HG02943 (cell line): Measurements from ENCODE around the gene MPIG6B.

Experiments used
- ATAC-seq: cut with Tn5 transposase; IDR thresholded peaks from one replicate; pipeline ENCODE4 v1.9.1; 2021; ENCODE audit warnings: mild to moderate bottlenecking, low read depth, moderate library complexity; ENCODE audit not compliant: unreplicated experiment

The MPIG6B gene

GRCh38 chr6:31764198-31764597, 41.0 kb downstream of the MPIG6B start:
- ATAC-seq, result no peak

GRCh38 chr6:31765559-31765909, 42.4 kb downstream of the MPIG6B start:
- no peak for ATAC-seq

GRCh38 chr6:31765910-31766794, 43.0 kb downstream of the MPIG6B start:
- no peak for ATAC-seq

GRCh38 chr6:31767096-31767645, 44.0 kb downstream of the MPIG6B start:
- ATAC-seq, result no peak

- no peak for ATAC-seq
These were observed 45.4 kb downstream of the MPIG6B start for GRCh38 chr6:31768363-31769257.

- no peak for ATAC-seq
These were observed 46.7 kb downstream of the MPIG6B start for GRCh38 chr6:31769684-31770371.

GRCh38 chr6:31770860-31771259, 47.7 kb downstream of the MPIG6B start:
- ATAC-seq, result no peak

- ATAC-seq, result no peak
These were observed 48.8 kb downstream of the MPIG6B start for GRCh38 chr6:31771992-31772358.

- ATAC-seq, result no peak
These were observed 52.0 kb downstream of the MPIG6B start for GRCh38 chr6:31775184-31775583.

GRCh38 chr6:31775633-31776484, 52.7 kb downstream of the MPIG6B start:
- no peak for ATAC-seq
